ENCODE data around the gene NAT9.

The NAT9 gene

GRCh38 chr17:74739227-74739831 lies 36.8 kb downstream of the NAT9 start:
- no peak for TF ChIP-seq CTCF (IDR thresholded peaks at IDR 0.05; ENCODE audit: low read depth, low read length)
- no peak for DNase-seq (ENCODE audit: extremely low read depth, low read depth)

GRCh38 chr17:74738051-74738996 lies 37.8 kb downstream of the NAT9 start:
- TF ChIP-seq CTCF (IDR thresholded peaks at IDR 0.05; ENCODE audit: low read depth, low read length) = no peak
- no peak for DNase-seq (ENCODE audit: extremely low read depth, low read depth)

- TF ChIP-seq CTCF (IDR thresholded peaks at IDR 0.05; ENCODE audit: low read depth, low read length) = peak; percentile 23
- no peak for DNase-seq (ENCODE audit: extremely low read depth, low read depth)
Measured at GRCh38 chr17:74737299-74738050, 38.7 kb downstream of the NAT9 start.

DNA sequence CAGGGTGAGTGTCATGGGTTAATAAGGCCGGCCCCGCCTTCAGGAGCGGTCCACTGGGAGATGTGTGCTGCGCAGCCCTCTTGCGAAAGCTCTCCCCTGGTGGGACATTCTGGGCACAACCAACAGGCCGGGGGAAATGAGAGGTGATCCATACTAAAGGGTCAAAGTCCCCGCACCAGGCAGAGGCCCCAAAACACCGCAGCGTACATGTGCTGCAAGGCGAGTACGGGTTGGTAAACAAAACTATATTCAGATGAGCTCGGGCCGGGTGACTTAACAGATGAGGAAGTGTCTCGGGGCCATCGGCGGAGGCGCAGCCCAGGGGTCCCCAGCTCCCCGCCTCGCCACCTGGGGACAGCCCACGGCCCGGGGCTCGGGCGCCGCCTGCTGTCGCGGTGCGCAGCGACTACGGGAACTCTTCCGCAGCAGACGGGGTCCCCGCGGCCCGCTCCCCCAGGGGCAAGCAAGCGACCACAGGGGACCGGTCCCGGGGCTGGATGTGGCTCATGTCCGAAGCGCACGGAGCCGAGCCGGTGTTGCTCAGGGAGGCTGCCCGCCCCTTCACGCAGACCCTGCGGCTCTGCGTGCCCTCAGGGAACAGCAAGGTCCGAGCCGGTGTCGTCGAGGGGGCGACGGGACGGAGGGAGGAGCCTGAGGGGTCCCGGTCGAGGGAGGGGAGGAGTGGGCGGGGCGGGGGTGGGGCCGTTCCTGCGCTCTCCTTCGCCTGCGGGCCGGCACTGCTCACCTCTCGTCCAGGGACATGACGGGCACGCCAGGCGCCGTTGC lies 39.4 kb downstream of the NAT9 start, which contains the start of gene RAB37:
Gene RAB37, plus strand, starts transcription at position 744 of the 786 bp plus-strand sequence. Its CDS starts 17 bp downstream, at position 761.
- no peak for DNase-seq (ENCODE audit: extremely low read depth, low read depth)
- peak; percentile 13 for TF ChIP-seq CTCF (IDR thresholded peaks at IDR 0.05; ENCODE audit: low read depth, low read length)

DNA sequence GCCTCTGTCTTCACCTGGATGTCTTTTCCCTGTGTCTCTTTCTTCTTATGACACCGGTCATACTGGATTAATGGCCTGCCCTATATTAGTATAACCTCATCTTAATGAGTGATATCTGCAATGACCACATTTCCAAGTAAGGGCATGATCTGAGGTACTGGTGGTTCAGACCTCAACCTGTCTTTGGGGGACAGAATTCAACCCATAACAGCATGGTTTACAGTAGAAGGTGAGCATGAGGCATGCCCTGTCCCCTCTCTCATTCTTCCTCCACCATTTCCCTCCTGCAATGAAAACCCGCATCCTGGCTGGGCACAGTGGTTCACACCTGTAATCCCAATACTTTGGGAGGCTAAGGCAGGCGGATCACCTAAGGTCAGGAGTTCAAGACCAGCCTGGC lies 41.9 kb downstream of the NAT9 start:
- no peak for TF ChIP-seq CTCF (IDR thresholded peaks at IDR 0.05; ENCODE audit: low read depth, low read length)
- no peak for DNase-seq (ENCODE audit: extremely low read depth, low read depth)

DNA sequence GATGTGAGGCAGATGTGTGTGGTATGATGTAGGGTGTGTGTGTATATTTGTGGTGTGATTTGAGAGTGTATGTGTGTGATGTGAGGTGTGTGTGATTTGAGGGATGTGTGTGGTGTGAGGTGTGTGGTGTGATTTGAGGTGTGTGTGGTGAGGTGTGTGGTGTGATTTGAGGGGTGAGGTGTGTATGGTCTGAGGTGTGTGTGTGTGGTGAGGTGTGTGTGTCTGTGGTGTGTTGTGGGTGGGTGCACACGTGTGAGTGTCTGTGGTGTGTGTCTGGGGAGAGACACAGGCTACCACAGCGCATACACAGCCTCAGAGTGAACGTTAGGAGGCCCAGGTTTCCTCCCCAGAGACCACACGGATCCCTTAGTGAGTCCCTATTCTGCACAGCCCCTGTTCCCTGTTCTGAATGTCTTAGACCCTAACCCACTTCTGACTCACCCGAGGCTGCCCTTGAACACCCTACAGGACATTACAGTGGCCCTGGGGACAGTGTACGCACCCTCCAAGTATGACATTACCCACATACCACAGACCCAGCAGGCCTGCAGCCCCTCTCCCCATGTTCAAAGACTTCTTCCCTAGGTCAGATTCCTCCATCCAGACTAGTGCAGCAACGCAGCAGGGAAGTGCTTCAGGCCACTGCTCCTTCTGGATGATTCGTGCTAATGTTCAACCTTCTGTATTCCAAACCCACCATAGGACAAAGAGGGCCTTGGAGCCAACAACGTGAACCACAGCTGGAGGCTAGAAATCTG lies 42.6 kb downstream of the NAT9 start:
- TF ChIP-seq CTCF (IDR thresholded peaks at IDR 0.05; ENCODE audit: low read depth, low read length) = no peak
- DNase-seq (ENCODE audit: extremely low read depth, low read depth) = no peak
